ENCODE measurements around the gene RAD51B.

- TF ChIP-seq CTCF (IDR thresholded peaks at IDR 0.05) (no peak), EP300 (IDR thresholded peaks at IDR 0.05) (no peak)
Observed at GRCh38 chr14:68176687-68177086, 357.1 kb downstream of the RAD51B start.
